ENCODE results near the gene ATPAF2. TPM values are rescaled to one million over a fixed set of nuclear protein-coding genes. Genes with fewer than 3 reads are reported as not detected.

ATPAF2 gene
- total RNA-seq, 1 donor from 2014 or later = 18.4 TPM

GRCh38 chr17:17985555-17985954 is 53.4 kb downstream of the ATPAF2 start:
- DNase-seq (ENCODE audit: low read depth in 2 of 2) = peak in 1 of 2 donors; percentile 53

GRCh38 chr17:17985153-17985552 is 53.8 kb downstream of the ATPAF2 start:
- DNase-seq (ENCODE audit: low read depth in 2 of 2) = no peak

GRCh38 chr17:17983776-17984175 is 55.2 kb downstream of the ATPAF2 start:
- DNase-seq (ENCODE audit: low read depth in 2 of 2) = no peak

- DNase-seq (ENCODE audit: low read depth in 2 of 2) = no peak
Observed at GRCh38 chr17:17983376-17983775, 55.6 kb downstream of the ATPAF2 start.

GRCh38 chr17:17982801-17983200 is 56.2 kb downstream of the ATPAF2 start:
- DNase-seq (ENCODE audit: low read depth in 2 of 2) = no peak

GRCh38 chr17:17981330-17981729 is 57.6 kb downstream of the ATPAF2 start:
- no peak for DNase-seq (ENCODE audit: low read depth in 2 of 2)

GRCh38 chr17:17979778-17980177 is 59.2 kb downstream of the ATPAF2 start:
- DNase-seq (ENCODE audit: low read depth in 2 of 2) = no peak

GRCh38 chr17:17978481-17979424 is 60.2 kb downstream of the ATPAF2 start:
- DNase-seq (ENCODE audit: low read depth in 2 of 2) = no peak

GRCh38 chr17:17976931-17977570 is 61.9 kb downstream of the ATPAF2 start:
- no peak for DNase-seq (ENCODE audit: low read depth in 2 of 2)

- no peak for DNase-seq (ENCODE audit: low read depth in 2 of 2)
Observed at GRCh38 chr17:17975436-17975835, 63.5 kb downstream of the ATPAF2 start.

GRCh38 chr17:17972952-17973254 is 66.1 kb downstream of the ATPAF2 start:
- no peak for DNase-seq (ENCODE audit: low read depth in 2 of 2)

- DNase-seq (ENCODE audit: low read depth in 2 of 2) = peak; percentile 100
Observed at GRCh38 chr17:17972126-17972951, 66.6 kb downstream of the ATPAF2 start, which contains the start of the genes DRC3 and TOM1L2. TSS of gene DRC3 (plus strand) at chr17:17972862. CDS start at chr17:17977599, 4,737 bp downstream. TSS of gene TOM1L2 (minus strand) at chr17:17972400. CDS start at chr17:17972313, 87 bp downstream.

- DNase-seq (ENCODE audit: low read depth in 2 of 2) = peak in 1 of 2 donors; percentile 20
Observed at GRCh38 chr17:17971431-17972125, 67.4 kb downstream of the ATPAF2 start.

- no peak for DNase-seq (ENCODE audit: low read depth in 2 of 2)
Observed at GRCh38 chr17:17970699-17971430, 68.1 kb downstream of the ATPAF2 start.

Other genes starting within 250 kb of the ATPAF2 start
- gene SREBF1, start 202.2 kb downstream of the ATPAF2 start, total RNA-seq = 39.7 and 48.2 TPM in 2 replicates
- 11.2 and 18.0 TPM in 2 replicates for gene TOM1L2, start 66.8 kb downstream of the ATPAF2 start, total RNA-seq
- gene DRC3, start 66.3 kb downstream of the ATPAF2 start, total RNA-seq = 1.5 and 2.8 TPM in 2 replicates
- gene GID4, start 240 bp upstream of the ATPAF2 start, total RNA-seq = 5.1 and 7.0 TPM in 2 replicates
- gene DRG2, start 48.8 kb upstream of the ATPAF2 start, total RNA-seq = 27.6 and 34.4 TPM in 2 replicates
- gene MYO15A, start 69.6 kb upstream of the ATPAF2 start, total RNA-seq = 0.13 and 0.26 TPM in 2 replicates
- gene ALKBH5, start 144.7 kb upstream of the ATPAF2 start, total RNA-seq = 57.9 and 71.8 TPM in 2 replicates
- 17.2 and 23.9 TPM in 2 replicates for gene LLGL1, start 186.5 kb upstream of the ATPAF2 start, total RNA-seq
- 280 and 292 TPM in 2 replicates for gene FLII, start 219.6 kb upstream of the ATPAF2 start, total RNA-seq
- 8.1 and 13.9 TPM in 2 replicates for gene MIEF2, start 221.5 kb upstream of the ATPAF2 start, total RNA-seq

Measured in dermis microvascular lymphatic vessel endothelial cell (primary cell).